Mucosa of descending colon (tissue), 3 donors: Measurements from ENCODE around the gene TMEM88. TPM values are rescaled to one million over a fixed set of nuclear protein-coding genes. Genes with fewer than 3 reads are reported as not detected.

Experiments used
- ATAC-seq: fragments of 200-7000 bp; cut with Tn5 transposase; one replicate; pipeline ENCODE4 v1.9.1; 2020; ENCODE audit warnings: mild to moderate bottlenecking, moderate library complexity
- DNase-seq, 3 donors: peaks; one replicate each; pipeline ENCODE4 v3.0.0-alpha.2; 2020
- H3K36me3 ChIP-seq: fragments of 200-600 bp; one replicate; pipeline ENCODE4 v1.8.0; 2021; ENCODE audit warnings: low read depth, mild to moderate bottlenecking
- H3K4me1 ChIP-seq: fragments of 200-600 bp; one replicate; pipeline ENCODE4 v1.8.0; 2021; ENCODE audit warnings: low read depth, mild to moderate bottlenecking
- H3K4me3 ChIP-seq: fragments of 200-600 bp; one replicate; pipeline ENCODE4 v1.8.0; 2021; ENCODE audit warnings: mild to moderate bottlenecking
- H3K9me3 ChIP-seq: fragments of 200-600 bp; one replicate; pipeline ENCODE4 v1.8.0; 2021; ENCODE audit warnings: mild to moderate bottlenecking
- CTCF ChIP-seq: fragments of 200-600 bp; IDR thresholded peaks from one replicate; pipeline ENCODE4 v1.8.0; 2022; ENCODE audit warnings: antibody characterized with exemption, mild to moderate bottlenecking
- intact Hi-C, 2 donors: fragments of 100-400 bp; cut with DNase I in 1 of 2; cut with micrococcal nuclease in 1 of 2; formaldehyde crosslinking; loops; one replicate each; pipeline versions ENCODE4 v1.11.0 to v1.11.1; 2022; cut with DNase I, micrococcal nuclease
- total RNA-seq, 3 donors: library from RNA; stranded (reverse); fragmentation: NEBNext Ultra II Directional in 2 of 3; extraction: Animal tissue kit (Norgen Biotek cat#: 25700) in 2 of 3; gene quantifications; one replicate each; pipeline versions ENCODE4 v1.2.1 to v1.2.4, GENCODE V29; 2021 to 2023
- donor health status: DM: no; HTN: no; CAD: no; lungs with moderate emphysema.
- donor health status: DM: no; HTN: no; CAD: no.
- donor health status: DM: no; HTN: yes; CAD: no.

The TMEM88 gene
- total RNA-seq, 3 donors from 2014 or later = 3.5 to 8.5 (median 6.9) TPM

DNA sequence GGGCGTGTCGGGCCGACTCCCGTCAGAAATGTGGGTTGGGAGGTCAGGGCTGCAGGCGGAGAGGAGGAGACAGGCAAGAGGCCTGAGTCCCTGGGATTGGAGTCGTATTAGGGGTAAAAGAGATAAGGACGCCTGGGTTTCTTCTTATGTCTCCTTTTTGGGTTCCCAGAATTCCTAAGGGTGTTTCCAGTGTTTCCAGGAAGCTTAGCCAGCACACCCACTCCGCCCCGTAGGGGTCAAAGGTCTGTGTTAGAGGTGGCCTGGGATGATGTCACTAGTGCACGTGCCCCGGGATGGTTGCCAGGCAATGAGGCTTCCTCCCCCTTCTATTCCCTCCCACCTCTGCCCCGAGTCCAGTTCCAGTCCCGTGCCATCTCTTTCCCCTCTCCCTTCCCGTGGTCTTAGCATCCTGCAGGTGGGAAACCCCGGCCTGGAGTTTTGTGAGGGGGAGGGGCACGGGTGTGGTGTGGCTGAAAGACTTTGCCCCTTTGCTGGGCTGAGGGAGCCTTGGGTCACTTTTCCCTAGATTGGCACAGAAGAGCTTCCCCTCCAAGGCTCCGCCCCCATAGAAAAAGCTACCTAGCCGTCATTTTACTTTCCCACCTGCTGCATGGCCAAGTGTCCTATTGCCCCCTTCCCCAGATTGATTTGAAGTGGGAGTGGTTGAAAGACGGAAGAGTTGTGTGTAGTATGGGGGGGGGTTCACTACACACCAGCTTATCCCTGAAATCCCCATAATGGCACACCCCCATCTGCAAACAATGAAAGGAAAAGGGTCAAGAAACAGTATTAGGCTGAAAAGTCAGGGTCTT lies 18.1 kb upstream of the TMEM88 start:
- TF ChIP-seq CTCF = no peak
- Histone ChIP-seq H3K4me1 (peaks cover 57% of the 10 kb centered on the region), H3K4me3 (peak overlapping the region; percentile 42), H3K9me3 (no peaks in the 10 kb centered on the region), H3K36me3 (no peaks in the 10 kb centered on the region)
- intact Hi-C loops = no loop called here
- DNase-seq (peak; percentile 96 to 99 (median 97)), ATAC-seq (peak; percentile 60)

- H3K9me3 ChIP-seq = no peaks in the 10 kb centered on the region
- intact Hi-C loops = no loop called here
- ATAC-seq (no peak), DNase-seq (peak in 1 of 3 donors; percentile 35)
- H3K4me3 ChIP-seq = no peak overlapping the region
- TF ChIP-seq CTCF = no peak
- H3K4me1 ChIP-seq = peaks cover 57% of the 10 kb centered on the region
- H3K36me3 ChIP-seq = no peaks in the 10 kb centered on the region
Observed at GRCh38 chr17:7837408-7838088, 17.3 kb upstream of the TMEM88 start.

DNA sequence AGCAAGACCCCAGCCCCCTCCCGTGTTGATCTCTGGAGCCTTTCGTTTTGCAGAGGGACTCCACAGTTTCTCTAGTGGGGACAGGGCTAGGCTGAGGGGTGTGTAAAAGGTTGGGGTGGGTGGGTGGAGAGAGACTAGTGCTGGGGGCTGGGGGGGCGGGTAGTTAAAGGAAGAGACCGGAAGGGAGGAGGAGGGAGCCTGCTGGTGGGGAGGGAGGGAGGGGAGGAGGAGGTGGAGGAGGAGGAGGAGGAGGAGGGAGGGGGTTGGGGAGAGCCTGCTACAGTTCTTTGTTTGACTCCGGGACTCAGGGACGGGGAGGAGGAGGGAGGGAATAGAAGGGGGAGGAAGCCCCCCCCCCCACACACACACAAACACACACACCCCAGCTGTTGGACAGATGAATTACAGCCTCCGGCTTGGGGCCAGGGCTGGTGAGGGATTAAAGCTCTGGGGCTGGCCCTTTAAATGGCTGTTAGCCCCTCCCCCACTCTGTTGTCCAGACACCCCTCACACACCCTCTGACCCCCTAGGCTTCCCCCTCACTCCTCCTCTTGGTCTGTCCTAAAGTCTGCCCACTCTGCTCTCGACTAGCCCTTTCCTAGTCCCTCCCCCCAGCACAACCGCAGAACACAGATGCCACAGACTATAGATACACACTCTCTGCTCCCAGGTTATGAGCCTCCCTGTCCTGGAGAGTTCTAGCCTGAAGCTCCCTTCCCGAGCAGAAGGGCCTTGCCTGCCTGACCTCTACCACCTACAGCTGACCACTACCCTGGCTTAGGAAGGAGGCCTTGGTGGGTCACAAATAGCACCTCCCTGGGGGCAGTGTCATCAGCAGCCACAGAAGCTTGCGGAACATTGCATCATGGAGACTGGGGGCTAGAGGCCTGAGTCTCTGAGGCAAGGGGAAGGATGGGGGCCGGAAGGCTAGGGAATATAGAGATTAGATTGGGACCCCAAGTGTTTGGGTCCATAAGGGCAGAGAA lies 16.5 kb upstream of the TMEM88 start:
- ATAC-seq (no peak), DNase-seq (peak; percentile 65 to 74 (median 69))
- peaks cover 54% of the 10 kb centered on the region for H3K4me1 ChIP-seq
- no peak for TF ChIP-seq CTCF
- no peaks in the 10 kb centered on the region for H3K9me3 ChIP-seq
- no peak overlapping the region for H3K4me3 ChIP-seq
- intact Hi-C loops = no loop called here
- no peaks in the 10 kb centered on the region for H3K36me3 ChIP-seq

DNA sequence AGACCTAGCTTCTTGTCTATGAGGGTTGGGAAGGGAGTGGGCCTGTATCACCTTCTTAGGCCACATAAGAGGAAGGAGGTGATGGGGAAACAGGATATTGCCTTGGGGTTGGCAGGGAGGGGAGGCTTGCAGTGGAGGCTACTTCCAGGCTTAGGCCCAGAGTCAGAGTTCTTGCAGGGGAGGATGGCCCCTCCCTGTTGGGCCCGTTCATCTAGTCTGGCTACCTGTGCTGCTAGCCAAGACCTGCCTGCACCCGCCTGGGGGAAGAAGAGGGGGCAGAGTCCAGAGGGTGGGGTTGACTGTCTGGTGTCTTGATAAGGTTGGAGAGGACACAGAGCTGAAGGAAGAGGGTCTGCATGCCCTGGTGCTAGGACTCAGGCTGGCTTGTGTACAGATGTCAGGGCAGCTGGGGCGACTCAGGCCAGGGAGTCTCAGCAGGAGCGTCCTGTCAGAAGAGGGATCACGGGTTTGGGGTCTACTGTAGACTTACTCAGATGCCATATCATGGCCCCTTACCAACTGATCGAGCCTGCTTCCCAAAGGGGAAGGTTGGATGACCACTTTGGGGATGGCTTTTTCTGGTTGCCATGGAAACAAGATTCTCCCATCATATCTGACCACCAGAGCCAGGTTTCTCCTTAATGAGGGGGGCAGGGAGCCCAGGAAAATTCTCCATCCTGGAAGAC lies 15.5 kb upstream of the TMEM88 start:
- ATAC-seq = peak; percentile 0
- DNase-seq = peak; percentile 86 to 94 (median 86)
- Histone ChIP-seq H3K4me3 (no peak overlapping the region), H3K4me1 (peaks cover 51% of the 10 kb centered on the region), H3K9me3 (no peaks in the 10 kb centered on the region), H3K36me3 (no peaks in the 10 kb centered on the region)
- TF ChIP-seq CTCF = no peak
- intact Hi-C loops = no loop called here

DNA sequence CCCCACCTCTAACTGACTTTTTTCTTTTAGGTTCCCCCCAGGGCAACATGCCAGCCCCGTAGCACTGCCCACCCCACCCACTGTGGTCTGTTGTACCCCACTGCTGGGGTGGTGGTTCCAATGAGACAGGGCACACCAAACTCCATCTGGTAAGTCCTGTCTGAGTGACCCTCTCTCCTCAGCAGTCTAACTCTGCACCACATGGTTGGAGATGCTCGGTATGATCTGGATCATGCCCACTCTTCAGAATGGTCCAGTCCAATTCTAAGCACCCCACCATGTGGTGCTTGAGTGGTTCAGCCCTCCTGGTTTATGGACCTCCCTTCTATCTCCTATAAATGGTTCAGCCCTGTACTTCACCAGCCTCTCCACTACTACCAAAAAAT lies 15.0 kb upstream of the TMEM88 start:
- DNase-seq = peak; percentile 19 to 47 (median 45)
- peaks cover 51% of the 10 kb centered on the region for H3K4me1 ChIP-seq
- H3K9me3 ChIP-seq = no peaks in the 10 kb centered on the region
- H3K4me3 ChIP-seq = no peak overlapping the region
- TF ChIP-seq CTCF = no peak
- intact Hi-C loops = no loop called here
- no peak for ATAC-seq
- no peaks in the 10 kb centered on the region for H3K36me3 ChIP-seq
